ENCODE results near the gene ACE. TPM values are rescaled to one million over a fixed set of nuclear protein-coding genes. Genes with fewer than 3 reads are reported as not detected.

ACE gene
- total RNA-seq, 1 experiment from 2014 or later, result 5.4 TPM

- H3K79me2 ChIP-seq (ENCODE audit: insufficient read depth, low read length), result no peaks in the 10 kb centered on the region
- no CpG with 5 or more reads among the region's 8 CpGs for WGBS (ENCODE audit: extremely low coverage, insufficient read length, low lambda C conversion rate)
These were observed 34.8 kb upstream of the ACE start for GRCh38 chr17:63442074-63442473.

More at GRCh38 chr17:63442074-63442473, 34.8 kb upstream of the ACE start:
- Histone ChIP-seq H2BK120ac (ENCODE audit: low read depth, low read length, poor library complexity, severe bottlenecking) (no peak overlapping the region), H3K79me1 (ENCODE audit: insufficient read depth, low read depth, low read length, poor library complexity, severe bottlenecking) (no peaks in the 10 kb centered on the region), H2AFZ (ENCODE audit: low read length) (no peak overlapping the region), H3T11ph (ENCODE audit: low read length) (no peak overlapping the region), H2BK5ac (ENCODE audit: insufficient read length, low read length) (no peak overlapping the region), H4K91ac (ENCODE audit: insufficient read length, low read depth, low read length) (no peak overlapping the region), H3K9me3 (ENCODE audit: control insufficient read depth, low read depth, low read length) (no peaks in the 10 kb centered on the region), H2AK5ac (ENCODE audit: insufficient read length, low read length) (no peak overlapping the region), H4K20me1 (ENCODE audit: control insufficient read depth, insufficient read depth, insufficient read length) (peaks cover 4% of the 10 kb centered on the region), H3K4me2 (ENCODE audit: insufficient read depth, insufficient read length, low read length) (no peak overlapping the region), H3K23ac (ENCODE audit: insufficient read length, low read depth, low read length) (no peak overlapping the region), H2BK12ac (ENCODE audit: insufficient read length, low read depth, low read length) (no peak overlapping the region), H3K27me3 (ENCODE audit: insufficient read depth, low read length) (no peaks in the 10 kb centered on the region; the same call in 1 of the 2 replicates), H4K8ac (replicated peaks; ENCODE audit: insufficient read length, low read depth, low read length) (no peak overlapping the region), H2BK15ac (ENCODE audit: low read depth, low read length) (no peak overlapping the region), H3K14ac (ENCODE audit: insufficient read depth, low read length) (no peak overlapping the region), H3K56ac (ENCODE audit: insufficient read length, low read depth, low read length) (no peak overlapping the region), H3K9ac (ENCODE audit: extremely low read depth, insufficient read length, low read length) (no peak overlapping the region), H3K18ac (ENCODE audit: insufficient read length, low read depth, low read length) (no peak overlapping the region), H2BK20ac (ENCODE audit: low read depth, low read length, poor library complexity, severe bottlenecking) (no peak overlapping the region), H3K27ac (ENCODE audit: insufficient read length, low read depth, low read length) (no peak overlapping the region), H3K4me1 (ENCODE audit: insufficient read depth, low read length) (no peaks in the 10 kb centered on the region; the same call in 1 of the 2 replicates), H3K23me2 (ENCODE audit: insufficient read length, low read depth, low read length, poor library complexity, severe bottlenecking) (peaks cover 14% of the 10 kb centered on the region), H3K4ac (ENCODE audit: low read depth, low read length) (no peak overlapping the region), H4K5ac (ENCODE audit: insufficient read length, low read depth, low read length) (no peak overlapping the region)
- no peak for TF ChIP-seq CTCF (conservative IDR thresholded peaks at IDR 0.05)
- Mint-ChIP-seq H3K36me3 (ENCODE audit: insufficient read depth in 1 of 3, low read depth in 3 of 3) (peaks cover 0 to 2% (median 0%) of the 10 kb centered on the region in 3 experiments; a peak in 2 of 7 replicates), H3K27ac (no peak overlapping the region), H3K4me1 (peaks cover 18 to 34% of the 10 kb centered on the region in 2 experiments), H3K4me3 (no peak overlapping the region), H3K27me3 (ENCODE audit: low read depth) (peaks cover 8% of the 10 kb centered on the region), H3K9me3 (no peaks in the 10 kb centered on the region; a peak in 1 of 5 replicates)
- no peak for DNase-seq

Measured in H9 (cell line).